ENCODE data around the gene AOX1. TPM values are rescaled to one million over a fixed set of nuclear protein-coding genes. Genes with fewer than 3 reads are reported as not detected.

AOX1 gene
- polyA plus RNA-seq, 1 of the 3 experiments (the other 2 are of a cell fraction), result 3.3 TPM

GRCh38 chr2:200635251-200635650 lies 49.4 kb downstream of the AOX1 start:
- Histone ChIP-seq H3K4me3 (ENCODE audit: low read depth in 2 of 2, low read length in 1 of 2) (no peak overlapping the region), H3K9ac (no peak overlapping the region), H3K27ac (ENCODE audit: low read depth in 2 of 2, low read length in 1 of 2) (no peak overlapping the region), H3K79me2 (ENCODE audit: insufficient read depth) (no peaks in the 10 kb centered on the region), H2AFZ (ENCODE audit: low read depth) (no peak overlapping the region), H3K4me2 (no peak overlapping the region), H4K20me1 (ENCODE audit: insufficient read depth) (no peaks in the 10 kb centered on the region), H3K36me3 (replicated peaks in 1 of 2; ENCODE audit: control insufficient read depth in 1 of 2, insufficient read depth in 2 of 2, low read length in 1 of 2) (peaks cover 0 to 4% of the 10 kb centered on the region in 2 experiments), H3K4me1 (ENCODE audit: control insufficient read depth in 1 of 2, insufficient read depth in 2 of 2, low read depth in 1 of 2, low read length in 1 of 2) (no peaks in the 10 kb centered on the region), H3K9me3 (no peaks in the 10 kb centered on the region), H3F3A (replicated peaks; ENCODE audit: insufficient read depth) (no peaks in the 10 kb centered on the region), H3K27me3 (ENCODE audit: insufficient read depth) (no peaks in the 10 kb centered on the region), H3K9me2 (no peaks in the 10 kb centered on the region)
- ChIA-PET POLR2A (interaction anchor here (0.7 kb wide), 1 partner anchor 17 kb away, joined by 3 read pairs; no protein-coding TSS in a partner anchor), CTCF (no interaction called here)
- DNase-seq, result no peak
- no peak for TF ChIP-seq IRF3 (IDR thresholded peaks at IDR 0.05; ENCODE audit: low read depth, low read length)
- no peak for TF ChIP-seq TAF1 (IDR thresholded peaks at IDR 0.05; ENCODE audit: borderline replicate concordance, low read depth, low read length)
- no peak for TF ChIP-seq FOSL2 (IDR thresholded peaks at IDR 0.05; ENCODE audit: borderline replicate concordance, low read depth)
- TF ChIP-seq SIN3A (IDR thresholded peaks at IDR 0.05; ENCODE audit: borderline replicate concordance, low read depth, low read length), result no peak
- TF ChIP-seq, protein P1, sequence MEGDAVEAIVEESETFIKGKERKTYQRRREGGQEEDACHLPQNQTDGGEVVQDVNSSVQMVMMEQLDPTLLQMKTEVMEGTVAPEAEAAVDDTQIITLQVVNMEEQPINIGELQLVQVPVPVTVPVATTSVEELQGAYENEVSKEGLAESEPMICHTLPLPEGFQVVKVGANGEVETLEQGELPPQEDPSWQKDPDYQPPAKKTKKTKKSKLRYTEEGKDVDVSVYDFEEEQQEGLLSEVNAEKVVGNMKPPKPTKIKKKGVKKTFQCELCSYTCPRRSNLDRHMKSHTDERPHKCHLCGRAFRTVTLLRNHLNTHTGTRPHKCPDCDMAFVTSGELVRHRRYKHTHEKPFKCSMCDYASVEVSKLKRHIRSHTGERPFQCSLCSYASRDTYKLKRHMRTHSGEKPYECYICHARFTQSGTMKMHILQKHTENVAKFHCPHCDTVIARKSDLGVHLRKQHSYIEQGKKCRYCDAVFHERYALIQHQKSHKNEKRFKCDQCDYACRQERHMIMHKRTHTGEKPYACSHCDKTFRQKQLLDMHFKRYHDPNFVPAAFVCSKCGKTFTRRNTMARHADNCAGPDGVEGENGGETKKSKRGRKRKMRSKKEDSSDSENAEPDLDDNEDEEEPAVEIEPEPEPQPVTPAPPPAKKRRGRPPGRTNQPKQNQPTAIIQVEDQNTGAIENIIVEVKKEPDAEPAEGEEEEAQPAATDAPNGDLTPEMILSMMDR (IDR thresholded peaks at IDR 0.05), result no peak
- no peak for TF ChIP-seq RFX5 (IDR thresholded peaks at IDR 0.05; ENCODE audit: low read length)
- no peak for TF ChIP-seq TCF12 (IDR thresholded peaks at IDR 0.05)
- no peak for TF ChIP-seq GABPA (IDR thresholded peaks at IDR 0.05; ENCODE audit: low read depth)
- no peak for TF ChIP-seq GATA2 (CRISPR knock-in tag; IDR thresholded peaks at IDR 0.05)
- no peak for TF ChIP-seq YY1 (IDR thresholded peaks at IDR 0.05; ENCODE audit: low read depth)
- TF ChIP-seq RAD21 (IDR thresholded peaks at IDR 0.05; ENCODE audit: low read length), result no peak
- TF ChIP-seq MEF2A (IDR thresholded peaks at IDR 0.05; ENCODE audit: borderline replicate concordance, low read depth), result no peak
- no peak for TF ChIP-seq ZBTB33 (IDR thresholded peaks at IDR 0.05; ENCODE audit: borderline replicate concordance, low read depth)
- TF ChIP-seq, protein P2, sequence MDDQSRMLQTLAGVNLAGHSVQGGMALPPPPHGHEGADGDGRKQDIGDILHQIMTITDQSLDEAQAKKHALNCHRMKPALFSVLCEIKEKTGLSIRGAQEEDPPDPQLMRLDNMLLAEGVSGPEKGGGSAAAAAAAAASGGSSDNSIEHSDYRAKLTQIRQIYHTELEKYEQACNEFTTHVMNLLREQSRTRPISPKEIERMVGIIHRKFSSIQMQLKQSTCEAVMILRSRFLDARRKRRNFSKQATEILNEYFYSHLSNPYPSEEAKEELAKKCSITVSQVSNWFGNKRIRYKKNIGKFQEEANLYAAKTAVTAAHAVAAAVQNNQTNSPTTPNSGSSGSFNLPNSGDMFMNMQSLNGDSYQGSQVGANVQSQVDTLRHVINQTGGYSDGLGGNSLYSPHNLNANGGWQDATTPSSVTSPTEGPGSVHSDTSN (IDR thresholded peaks at IDR 0.05), result no peak
- TF ChIP-seq CHD2 (IDR thresholded peaks at IDR 0.05; ENCODE audit: low read length, partially characterized antibody), result no peak
- TF ChIP-seq NRF1 (IDR thresholded peaks at IDR 0.05; ENCODE audit: low read depth, low read length), result no peak
- TF ChIP-seq, protein P3, sequence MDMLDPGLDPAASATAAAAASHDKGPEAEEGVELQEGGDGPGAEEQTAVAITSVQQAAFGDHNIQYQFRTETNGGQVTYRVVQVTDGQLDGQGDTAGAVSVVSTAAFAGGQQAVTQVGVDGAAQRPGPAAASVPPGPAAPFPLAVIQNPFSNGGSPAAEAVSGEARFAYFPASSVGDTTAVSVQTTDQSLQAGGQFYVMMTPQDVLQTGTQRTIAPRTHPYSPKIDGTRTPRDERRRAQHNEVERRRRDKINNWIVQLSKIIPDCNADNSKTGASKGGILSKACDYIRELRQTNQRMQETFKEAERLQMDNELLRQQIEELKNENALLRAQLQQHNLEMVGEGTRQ (IDR thresholded peaks at IDR 0.05; ENCODE audit: borderline replicate concordance, low read depth, low read length), result no peak
